Spleen (tissue), 11 donors: ENCODE results near the gene LIPT1. TPM values are rescaled to one million over a fixed set of nuclear protein-coding genes. Genes with fewer than 3 reads are reported as not detected.
A peak's percentile ranks its signal among the peaks of the same experiment; 100 is the strongest.

Source experiments
- DNase-seq: peaks from one replicate; pipeline ENCODE4 v3.0.0-alpha.2; 2020
- H3K27ac ChIP-seq, 8 donors: fragments of 200-600 bp; sonication (generic) in 7 of 8; 1 replicate in 4 of 8; 2 replicates in 4 of 8; pipeline versions ENCODE4 v1.5.0 to v1.8.0; 2016 to 2021; ENCODE audit warnings: inconsistent platforms in 4 of 8, mild to moderate bottlenecking in 4 of 8, moderate library complexity in 1 of 8
- H3K27me3 ChIP-seq, 7 donors: fragments of 200-600 bp; sonication (generic) in 6 of 7; replicated peaks in 1 of 7; 1 replicate in 4 of 7; 2 replicates in 3 of 7; pipeline versions ENCODE4 v1.5.0 to v1.8.0; 2016 to 2021; ENCODE audit warnings: inconsistent platforms in 3 of 7, mild to moderate bottlenecking in 1 of 7
- H3K36me3 ChIP-seq, 6 donors: fragments of 200-600 bp; sonication (generic) in 5 of 6; 1 replicate in 4 of 6; 2 replicates in 2 of 6; pipeline versions ENCODE4 v1.5.0 to v1.8.0; 2016 to 2021; ENCODE audit warnings: inconsistent platforms in 2 of 6
- H3K4me1 ChIP-seq, 6 donors: fragments of 200-600 bp; sonication (generic) in 5 of 6; 1 replicate in 3 of 6; 2 replicates in 3 of 6; pipeline versions ENCODE4 v1.5.0 to v1.8.0; 2016 to 2021; ENCODE audit warnings: inconsistent platforms in 3 of 6
- H3K4me3 ChIP-seq, 8 donors: fragments of 200-600 bp; sonication (generic) in 7 of 8; 1 replicate in 4 of 8; 2 replicates in 4 of 8; pipeline versions ENCODE4 v1.5.0 to v1.8.0; 2016 to 2021; ENCODE audit warnings: inconsistent platforms in 4 of 8, mild to moderate bottlenecking in 4 of 8, moderate library complexity in 2 of 8
- H3K9me3 ChIP-seq, 8 donors: fragments of 200-600 bp; sonication (generic) in 7 of 8; 1 replicate in 4 of 8; 2 replicates in 4 of 8; pipeline versions ENCODE4 v1.5.0 to v1.8.0; 2016 to 2021; ENCODE audit warnings: inconsistent platforms in 4 of 8
- CTCF ChIP-seq, 11 experiments: fragments of 200-600 bp in 7 of 11; fragments of 450-650 bp in 4 of 11; sonication (generic) in 4 of 11; IDR thresholded peaks in 8 of 11; conservative IDR thresholded peaks in 3 of 11; 1 replicate in 7 of 11; 2 replicates in 4 of 11; pipeline versions ENCODE4 v1.4.0 to v1.8.0; 2016 to 2021; ENCODE audit warnings: antibody characterized with exemption in 11 of 11, inconsistent platforms in 4 of 11, mild to moderate bottlenecking in 1 of 11
- POLR2A ChIP-seq, 3 donors: fragments of 450-650 bp; IDR thresholded peaks; one replicate each; pipeline ENCODE4 v1.5.1; 2017; ENCODE audit warnings: antibody characterized with exemption in 3 of 3, mild to moderate bottlenecking in 1 of 3
- POLR2AphosphoS5 ChIP-seq, 3 donors: sonication (generic); formaldehyde crosslinking; IDR thresholded peaks; one replicate each; pipeline ENCODE4 v1.5.1; 2017; ENCODE audit warnings: antibody characterized with exemption in 3 of 3
- WGBS, 5 donors: extraction: QIAGEN DNeasy Blood & Tissue Kit in 3 of 5; methylation state at CpG; one replicate each; pipeline versions ENCODE4 v1.1.5 to v1.1.7; 2013 to 2018; 5-methylcytosine and 5-hydroxymethylcytosine counted together
- intact Hi-C: fragments of 100-400 bp; cut with DNase I; formaldehyde crosslinking; loops from one replicate; pipeline ENCODE4 v1.15.0; 2023; ENCODE audit warnings: low total_unique reads
- polyA plus RNA-seq, 3 donors: library from polyadenylated mRNA; stranded (reverse); fragments of 200-250 nt; gene quantifications; one replicate each; pipeline ENCODE4 v1.2.1, GENCODE V29; 2013
- total RNA-seq, 7 donors: library from RNA; depleted of rRNA in 3 of 7; stranded (reverse); fragments of >200 nt in 3 of 7; fragmentation: NEBNext Ultra II Directional in 4 of 7; extraction: Animal tissue kit (Norgen Biotek cat#: 25700) in 4 of 7; gene quantifications; one replicate each; pipeline versions ENCODE4 v1.1.0 to v1.2.1, GENCODE V29; 2016 to 2021
- donor health status: healthy with polysubstance abuse.
- donor health status: DM: no; HTN: no; CAD: no; lungs with moderate emphysema.
- donor health status: DM: no; HTN: no; CAD: no.
- donor health status: Bipolar disorder and iron deficiency.
- donor health status: healthy.
- donor health status: DM: no; HTN: no; CAD: no.
- donor health status: DM: yes; HTN: yes; CAD: no.

The LIPT1 gene
- total and polyA plus RNA-seq, 10 donors, result 10.4 to 20.8 (median 16.1) TPM

- intact Hi-C loops, result no loop called here
- no peak for DNase-seq
- Histone ChIP-seq H3K36me3 (peaks cover 0 to 95% (median 72%) of the 10 kb centered on the region in 6 donors), H3K27me3 (no peaks in the 10 kb centered on the region), H3K4me3 (no peak overlapping the region), H3K27ac (no peak overlapping the region), H3K9me3 (no peaks in the 10 kb centered on the region), H3K4me1 (peaks cover 0 to 9% (median 0%) of the 10 kb centered on the region in 6 donors)
- 37 to 80% (median 70%) methylated on average over 1 of the region's 1 CpG for WGBS, 5 donors
- TF ChIP-seq POLR2AphosphoS5 (IDR thresholded peaks at IDR 0.05), result no peak
- TF ChIP-seq POLR2A (IDR thresholded peaks at IDR 0.05), result no peak
- TF ChIP-seq CTCF (IDR thresholded peaks at IDR 0.05 in 8 of 11, conservative IDR thresholded peaks at IDR 0.05 in 3 of 11), result no peak
Observed at GRCh38 chr2:99169534-99169933, 14.8 kb downstream of the LIPT1 start.

GRCh38 chr2:99171377-99172140 lies 16.8 kb downstream of the LIPT1 start:
- H3K4me3 ChIP-seq, result no peak overlapping the region
- H3K9me3 ChIP-seq, result no peaks in the 10 kb centered on the region
- DNase-seq, result no peak
- H3K36me3 ChIP-seq, result peaks cover 0 to 77% (median 66%) of the 10 kb centered on the region in 6 donors
- intact Hi-C loops, result no loop called here
- H3K27me3 ChIP-seq, result no peaks in the 10 kb centered on the region
- peaks cover 0 to 26% (median 0%) of the 10 kb centered on the region in 6 donors for H3K4me1 ChIP-seq
- H3K27ac ChIP-seq, result no peak overlapping the region
- TF ChIP-seq POLR2AphosphoS5 (IDR thresholded peaks at IDR 0.05) (no peak), CTCF (IDR thresholded peaks at IDR 0.05 in 8 of 11, conservative IDR thresholded peaks at IDR 0.05 in 3 of 11) (no peak), POLR2A (IDR thresholded peaks at IDR 0.05) (no peak)
- 94 to 98% (median 96%) methylated on average over 8 of the region's 8 CpGs for WGBS, 5 donors

GRCh38 chr2:99180755-99181623 lies 26.2 kb downstream of the LIPT1 start, which contains the start of the genes MITD1 and MRPL30:
Gene MITD1, minus strand, starts transcription at chr2:99181058. Its CDS starts 77 bp downstream, at chr2:99180981.
Gene MRPL30, plus strand, starts transcription at chr2:99181184. Its CDS starts 5,020 bp downstream, at chr2:99186204.
- Histone ChIP-seq H3K27me3 (no peaks in the 10 kb centered on the region), H3K36me3 (peaks cover 0 to 16% (median 0%) of the 10 kb centered on the region in 6 donors), H3K4me1 (peaks cover 33 to 89% (median 65%) of the 10 kb centered on the region in 6 donors), H3K4me3 (peak within 1 kb of the TSS; percentile 66 to 90 (median 84)), H3K9me3 (no peaks in the 10 kb centered on the region), H3K27ac (peak within 1 kb of the TSS; percentile 58 to 90 (median 86))
- WGBS, 5 donors, result 0 to 1% (median 1%) methylated on average over 33 to 39 of the region's 39 CpGs
- intact Hi-C loops, result loop anchor here (10.0 kb wide), 1 partner anchor 154 kb away; the partner anchor contains the start of genes EIF5B and TXNDC9
- peak in 1 of 11 experiments; percentile 27 for TF ChIP-seq CTCF (IDR thresholded peaks at IDR 0.05 in 8 of 11, conservative IDR thresholded peaks at IDR 0.05 in 3 of 11)
- peak in 1 of 3 donors; percentile 57 for TF ChIP-seq POLR2A (IDR thresholded peaks at IDR 0.05)
- peak; percentile 83 to 96 (median 92) for TF ChIP-seq POLR2AphosphoS5 (IDR thresholded peaks at IDR 0.05)
- peak; percentile 96 for DNase-seq
